HepG2 (cell line): ENCODE data around the gene NKAIN4. TPM values are rescaled to one million over a fixed set of nuclear protein-coding genes. Genes with fewer than 3 reads are reported as not detected.

Source experiments
- ATAC-seq: fragments of 200-7000 bp; cut with Tn5 transposase; 3 replicates; pipeline ENCODE4 v1.9.1; 2020; ENCODE audit warnings: mild to moderate bottlenecking, moderate library complexity
- BruUV-seq: library from RNA; stranded (reverse); fragments of 400-500 nt; replicated peaks from 2 replicates; lab custom pipeline; 2021; lab: Mats Ljungman, UMichigan
- CTCF ChIA-PET: fragments of 300-600 bp; formaldehyde crosslinking; extraction: SDS; loops from one replicate; lab custom pipeline; 2021; ENCODE audit warnings: low total read pairs, inconsistent platforms, low intra/inter-chr PET ratio; lab: Yijun Ruan, JAX
- POLR2A ChIA-PET: fragments of 350-600 bp; sonication (Branson Sonifier 250); formaldehyde crosslinking; loops from one replicate; lab custom pipeline; 2020; ENCODE audit warnings: antibody characterized with exemption, inconsistent platforms; lab: Yijun Ruan, JAX
- DNase-seq: peaks from one replicate; pipeline ENCODE4 v3.0.0-alpha.2; 2015; ENCODE audit warnings: low spot score
- FAIRE-seq: peaks from 3 replicates; lab custom pipeline; 2011; peaks lifted over from hg19 to GRCh38; lab: Jason Lieb, UNC
- H2AFZ ChIP-seq: one replicate; pipeline ENCODE4 v1.6.1; 2011; ENCODE audit warnings: low read length, inconsistent platforms
- H3K27ac ChIP-seq: fragments of 300-600 bp; 3 replicates; pipeline ENCODE4 v1.8.0; 2011; ENCODE audit warnings: mixed run types, mild to moderate bottlenecking, mixed read lengths, low read length, inconsistent platforms; ENCODE audit not compliant: insufficient read depth; ENCODE audit errors: extremely low read length
- H3K27me3 ChIP-seq, 2 experiments: fragments of 200-600 bp in 1 of 2; 2 replicates in 1 of 2; 3 replicates in 1 of 2; pipeline versions ENCODE4 v1.6.0 to v1.8.0; 2011; ENCODE audit warnings: low read length in 2 of 2, mild to moderate bottlenecking in 2 of 2, moderate library complexity in 2 of 2, inconsistent platforms in 1 of 2; ENCODE audit not compliant: insufficient read depth in 2 of 2, control insufficient read depth in 1 of 2
- H3K36me3 ChIP-seq, 2 experiments: fragments of 200-600 bp in 1 of 2; replicated peaks in 1 of 2; 2 replicates in 1 of 2; 3 replicates in 1 of 2; pipeline versions ENCODE4 v1.5.1 to v1.8.0; 2011; ENCODE audit warnings: low read length in 2 of 2, inconsistent platforms in 1 of 2; ENCODE audit not compliant: insufficient read depth in 2 of 2, control insufficient read depth in 1 of 2
- H3K4me1 ChIP-seq: 2 replicates; pipeline ENCODE4 v1.5.1; 2012; ENCODE audit warnings: low read length, inconsistent platforms; ENCODE audit not compliant: insufficient read depth
- H3K4me2 ChIP-seq: 2 replicates; pipeline ENCODE4 v1.6.0; 2011; ENCODE audit warnings: low read depth, low read length, inconsistent platforms
- H3K4me3 ChIP-seq, 3 experiments: fragments of 200-600 bp in 1 of 3; sonication (generic), shearing (Covaris generic) in 1 of 3; replicated peaks in 1 of 3; 2 replicates each; pipeline ENCODE4 v1.5.1; 2011 to 2016; ENCODE audit warnings: low read length in 3 of 3, inconsistent platforms in 2 of 3, low read depth in 2 of 3, mild to moderate bottlenecking in 2 of 3, control low read depth in 1 of 3, mixed read lengths in 1 of 3; ENCODE audit not compliant: insufficient read depth in 1 of 3
- H3K79me2 ChIP-seq: one replicate; pipeline ENCODE4 v1.6.1; 2011; ENCODE audit warnings: low read length, inconsistent platforms; ENCODE audit not compliant: insufficient read depth
- H3K9ac ChIP-seq: 2 replicates; pipeline ENCODE4 v1.6.0; 2011; ENCODE audit warnings: mild to moderate bottlenecking, low read depth, low read length, inconsistent platforms; ENCODE audit not compliant: insufficient read depth
- H3K9me3 ChIP-seq: 2 replicates; pipeline ENCODE4 v1.5.1; 2012; ENCODE audit warnings: mild to moderate bottlenecking, low read length
- H4K20me1 ChIP-seq: 2 replicates; pipeline ENCODE4 v1.6.0; 2011; ENCODE audit warnings: inconsistent platforms, mild to moderate bottlenecking, low read length, moderate library complexity; ENCODE audit not compliant: insufficient read depth
- ARID5B ChIP-seq: IDR thresholded peaks from 2 replicates; pipeline ENCODE4 v1.4.0; 2020; ENCODE audit warnings: mild to moderate bottlenecking, missing genetic modification reagents
- DZIP1 ChIP-seq: sonication (generic); formaldehyde crosslinking; IDR thresholded peaks from 2 replicates; pipeline ENCODE4 v1.5.0; 2020; ENCODE audit warnings: mild to moderate bottlenecking, missing genetic modification reagents
- FUBP1 ChIP-seq: sonication (generic); formaldehyde crosslinking; IDR thresholded peaks from 2 replicates; pipeline ENCODE4 v1.5.1; 2020; ENCODE audit warnings: missing genetic modification reagents, mild to moderate bottlenecking, borderline replicate concordance
- GMEB1 ChIP-seq: sonication (generic); formaldehyde crosslinking; IDR thresholded peaks from 2 replicates; pipeline ENCODE4 v1.5.1; 2020; ENCODE audit warnings: missing genetic modification reagents, mild to moderate bottlenecking, borderline replicate concordance
- HOXA3 ChIP-seq: sonication (generic); formaldehyde crosslinking; IDR thresholded peaks from 2 replicates; pipeline ENCODE4 v1.5.0; 2020; ENCODE audit warnings: missing genetic modification reagents
- NFYB ChIP-seq: sonication (generic); formaldehyde crosslinking; IDR thresholded peaks from 2 replicates; pipeline ENCODE4 v1.4.0; 2020; ENCODE audit warnings: missing genetic modification reagents
- NFYC ChIP-seq: IDR thresholded peaks from 2 replicates; pipeline ENCODE4 v1.6.1; 2016; ENCODE audit warnings: missing genetic modification reagents, missing compliant biosample characterization
- SIX1 ChIP-seq: sonication (generic); formaldehyde crosslinking; IDR thresholded peaks from 2 replicates; pipeline ENCODE4 v1.4.0; 2020; ENCODE audit warnings: missing genetic modification reagents, borderline replicate concordance
- SPEN ChIP-seq: sonication (generic); formaldehyde crosslinking; IDR thresholded peaks from 2 replicates; pipeline ENCODE4 v1.5.1; 2020; ENCODE audit warnings: low read depth, mild to moderate bottlenecking, missing genetic modification reagents
- ZBTB25 ChIP-seq: IDR thresholded peaks from 2 replicates; pipeline ENCODE4 v1.6.1; 2018; ENCODE audit warnings: missing genetic modification reagents
- ZFYVE20 ChIP-seq: sonication (generic); formaldehyde crosslinking; IDR thresholded peaks from 2 replicates; pipeline ENCODE4 v1.8.0; 2023; ENCODE audit warnings: low read depth, mild to moderate bottlenecking, moderate library complexity, missing genetic modification reagents, borderline replicate concordance
- ZNF136 ChIP-seq: sonication (generic); formaldehyde crosslinking; IDR thresholded peaks from 2 replicates; pipeline ENCODE4 v1.8.1; 2022; ENCODE audit warnings: low read depth, mild to moderate bottlenecking, moderate library complexity, missing genetic modification reagents
- ZNF629 ChIP-seq: sonication (generic); formaldehyde crosslinking; conservative IDR thresholded peaks from 2 replicates; pipeline ENCODE4 v1.5.0; 2020; ENCODE audit warnings: missing genetic modification reagents
- WGBS: methylation state at CpG from one replicate; pipeline ENCODE4 v1.1.6; 2017; ENCODE audit warnings: low lambda C conversion rate; 5-methylcytosine and 5-hydroxymethylcytosine counted together
- in situ Hi-C: cut with HindIII; loops from 2 replicates; pipeline ENCODE4 v1.10.0; 2017; ENCODE audit warnings: low pct_unique_long_range_greater_than_20kb; ENCODE audit not compliant: extremely low pct_ligation_motif_present
- intact Hi-C: fragments of 100-400 bp; cut with micrococcal nuclease; formaldehyde crosslinking; loops from one replicate; pipeline ENCODE4 v1.10.0; 2022; ENCODE audit not compliant: unreplicated experiment
- polyA plus RNA-seq, 8 experiments: library from polyadenylated mRNA; depleted of rRNA in 3 of 8; stranded (reverse) in 7 of 8; unstranded in 1 of 8; fragments of >200 nt; fragmentation: Illumina TruSeq in 4 of 8; extraction: Trizol in 4 of 8; gene quantifications; 2 replicates each; pipeline versions ENCODE4 v1.2.1 to v1.2.3, GENCODE V29; 2011 to 2016; ENCODE audit warnings: low read depth in 4 of 8, missing spikeins in 1 of 8, mixed read lengths in 1 of 8; ENCODE audit not compliant: insufficient read depth in 1 of 8
- total RNA-seq, 5 experiments: library from RNA; depleted of rRNA; stranded (reverse); fragments of >200 nt; fragmentation: Illumina TruSeq; extraction: Trizol; gene quantifications; 2 replicates each; pipeline ENCODE4 v1.2.3, GENCODE V29; 2016; ENCODE audit warnings: low read depth in 1 of 5

NKAIN4 gene
- total and polyA plus RNA-seq, 2 of the 13 experiments (the other 11 are each of a cell fraction or from before 2014, with no cell fraction given) = not detected

- Histone ChIP-seq H3K36me3 (no peaks in the 10 kb centered on the region), H3K27me3 (peaks cover 26 to 72% of the 10 kb centered on the region in 2 experiments), H3K9ac (no peak overlapping the region), H4K20me1 (no peaks in the 10 kb centered on the region; the same call in 1 of the 2 replicates), H3K9me3 (no peaks in the 10 kb centered on the region), H2AFZ (no peak overlapping the region), H3K4me1 (peaks cover 41% of the 10 kb centered on the region), H3K27ac (no peak overlapping the region), H3K79me2 (no peaks in the 10 kb centered on the region), H3K4me2 (no peak overlapping the region), H3K4me3 (no peak overlapping the region)
- no peak for FAIRE-seq
- BruUV-seq = no TSS peak
- POLR2A ChIA-PET = no interaction called here
- WGBS = 54% methylated on average over 9 of the region's 9 CpGs
- intact Hi-C loops = no loop called here
- no peak for ATAC-seq
- in situ Hi-C loops = no loop called here
- no peak for DNase-seq
- CTCF ChIA-PET = no interaction called here
- TF ChIP-seq ZFYVE20 (CRISPR knock-in tag) (no peak), FUBP1 (CRISPR knock-in tag) (no peak), HOXA3 (no peak), ARID5B (CRISPR knock-in tag) (no peak), NFYB (no peak), SIX1 (CRISPR knock-in tag) (no peak), ZBTB25 (no peak), DZIP1 (no peak), ZNF136 (CRISPR knock-in tag) (no peak), ZNF629 (CRISPR knock-in tag) (no peak), SPEN (CRISPR knock-in tag) (no peak), NFYC (CRISPR knock-in tag) (no peak), GMEB1 (CRISPR knock-in tag) (no peak)
Observed at GRCh38 chr20:63262836-63263235, 8.6 kb upstream of the NKAIN4 start.
